WERI-Rb-1 (cell line): ENCODE data around the gene SPDYE1.
A peak's percentile ranks its signal among the peaks of the same experiment; 100 is the strongest.

ENCODE experiments used
- DNase-seq: peaks from one replicate; pipeline ENCODE4 v3.0.0-alpha.2; 2020
- H3K27ac ChIP-seq: fragments of 250-450 bp; sonication (Bioruptor Pico); 2 replicates; pipeline ENCODE4 v1.5.1; 2020; ENCODE audit warnings: mild to moderate bottlenecking, moderate library complexity
- H3K27me3 ChIP-seq: fragments of 250-450 bp; sonication (Bioruptor Pico); 2 replicates; pipeline ENCODE4 v1.5.1; 2021; ENCODE audit warnings: mild to moderate bottlenecking, low read depth, moderate library complexity; ENCODE audit not compliant: insufficient read depth, severe bottlenecking
- H3K36me3 ChIP-seq: fragments of 250-450 bp; sonication (Bioruptor Pico); 2 replicates; pipeline ENCODE4 v1.5.1; 2020; ENCODE audit warnings: mild to moderate bottlenecking, moderate library complexity
- H3K4me3 ChIP-seq: 2 replicates; pipeline ENCODE4 v1.5.1; 2011; ENCODE audit warnings: low read depth, mild to moderate bottlenecking, control low read depth, low read length
- H3K9me3 ChIP-seq: fragments of 250-450 bp; sonication (Bioruptor Pico); 2 replicates; pipeline ENCODE4 v1.5.1; 2021; ENCODE audit warnings: mild to moderate bottlenecking, moderate library complexity; ENCODE audit not compliant: severe bottlenecking
- CTCF ChIP-seq: IDR thresholded peaks from 2 replicates; pipeline ENCODE4 v1.5.1; 2011; ENCODE audit warnings: low read depth, mild to moderate bottlenecking, control low read depth, inconsistent platforms, low read length

Gene SPDYE1

GRCh38 chr7:44050121-44050914 is 52.6 kb downstream of the SPDYE1 start:
- H3K27ac ChIP-seq, result no peak overlapping the region
- H3K27me3 ChIP-seq, result no peaks in the 10 kb centered on the region
- TF ChIP-seq CTCF, result no peak
- H3K9me3 ChIP-seq, result no peaks in the 10 kb centered on the region
- H3K36me3 ChIP-seq, result peaks cover 69% of the 10 kb centered on the region
- no peak overlapping the region for H3K4me3 ChIP-seq
- no peak for DNase-seq

- peaks cover 65% of the 10 kb centered on the region for H3K36me3 ChIP-seq
These were observed 53.3 kb downstream of the SPDYE1 start for GRCh38 chr7:44050915-44051560.

GRCh38 chr7:44051611-44052220 is 54.0 kb downstream of the SPDYE1 start:
- Histone ChIP-seq H3K36me3 (peaks cover 64% of the 10 kb centered on the region), H3K4me3 (no peak overlapping the region), H3K27me3 (no peaks in the 10 kb centered on the region), H3K9me3 (no peaks in the 10 kb centered on the region), H3K27ac (no peak overlapping the region)
- no peak for DNase-seq
- TF ChIP-seq CTCF, result no peak

More at GRCh38 chr7:44050915-44051560, 53.3 kb downstream of the SPDYE1 start:
- Histone ChIP-seq H3K9me3 (no peaks in the 10 kb centered on the region), H3K27ac (no peak overlapping the region), H3K4me3 (no peak overlapping the region), H3K27me3 (no peaks in the 10 kb centered on the region)
- DNase-seq, result no peak
- no peak for TF ChIP-seq CTCF

- 0 out of 2 replicates have a peak, but pooled peaks have one; percentile 21 for TF ChIP-seq CTCF
- Histone ChIP-seq H3K36me3 (peaks cover 68% of the 10 kb centered on the region), H3K4me3 (no peak overlapping the region), H3K27me3 (no peaks in the 10 kb centered on the region), H3K9me3 (no peaks in the 10 kb centered on the region), H3K27ac (no peak overlapping the region)
- DNase-seq, result no peak
These were observed 55.2 kb downstream of the SPDYE1 start for GRCh38 chr7:44052771-44053365.

GRCh38 chr7:44056681-44057080 is 59.0 kb downstream of the SPDYE1 start:
- no peak for DNase-seq
- Histone ChIP-seq H3K36me3 (peaks cover 74% of the 10 kb centered on the region), H3K4me3 (no peak overlapping the region), H3K27ac (no peak overlapping the region), H3K27me3 (no peaks in the 10 kb centered on the region), H3K9me3 (no peaks in the 10 kb centered on the region)
- no peak for TF ChIP-seq CTCF
